Adipose tissue (tissue), 3 donors: ENCODE measurements around the gene S100A3. TPM values are rescaled to one million over a fixed set of nuclear protein-coding genes. Genes with fewer than 3 reads are reported as not detected.

Experiments
- H3K27ac ChIP-seq: one replicate; pipeline ENCODE4 v1.5.1; 2013; ENCODE audit warnings: low read depth, low read length
- WGBS, 3 donors: extraction: QIAGEN DNeasy Blood & Tissue Kit; methylation state at CpG; one replicate each; pipeline ENCODE4 v1.1.7; 2013; 5-methylcytosine and 5-hydroxymethylcytosine counted together
- polyA plus RNA-seq, 3 donors: library from polyadenylated mRNA; stranded (reverse); fragments of 200-250 nt; gene quantifications; one replicate each; pipeline ENCODE4 v1.2.3, GENCODE V29; 2013
- donor health status: healthy with polysubstance abuse.
- donor health status: Bipolar disorder and iron deficiency.
- donor health status: healthy.

S100A3 gene
- polyA plus RNA-seq, 3 donors = 0.37 to 7.2 (median 7.0) TPM

GRCh38 chr1:153540394-153541361 lies 8.4 kb downstream of the S100A3 start, which contains the start of gene S100A5:
Gene S100A5 (minus strand): TSS chr1:153540934. CDS start chr1:153540191, 743 bp downstream.
- WGBS, 3 donors = 75 to 84% (median 77%) methylated on average over 11 of the region's 11 CpGs
- peak within 1 kb of the TSS; percentile 18 for H3K27ac ChIP-seq

GRCh38 chr1:153539395-153540093 lies 9.5 kb downstream of the S100A3 start:
- WGBS, 3 donors = 63 to 94% (median 93%) methylated on average over 4 of the region's 4 CpGs
- no peak overlapping the region for H3K27ac ChIP-seq

DNA sequence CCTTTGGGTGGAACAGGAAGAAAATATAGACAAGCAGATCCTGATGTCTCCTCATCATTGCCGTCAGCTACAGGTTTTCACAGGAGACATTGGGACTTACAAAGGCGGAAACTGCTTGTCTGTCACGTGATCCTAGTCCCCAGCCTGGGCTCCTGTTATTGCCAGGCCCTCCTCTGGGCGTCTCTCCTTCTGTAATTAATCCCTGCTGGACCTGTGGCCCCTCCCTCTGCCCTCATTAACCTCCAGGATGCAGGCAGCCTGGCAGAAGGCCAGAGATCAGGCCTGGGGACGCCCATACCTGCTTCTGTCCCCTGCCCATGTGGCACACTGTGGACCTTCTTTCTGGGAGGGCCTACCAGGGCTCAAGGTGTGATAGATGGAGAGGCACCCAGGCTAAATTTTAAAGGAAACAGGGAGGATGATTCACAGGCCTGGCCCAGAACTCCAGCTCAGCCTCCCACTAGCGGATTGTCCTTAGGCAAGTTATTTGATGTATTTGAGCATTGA lies 10.7 kb downstream of the S100A3 start:
- no peak overlapping the region for H3K27ac ChIP-seq
- WGBS, 3 donors = 63 to 77% (median 70%) methylated on average over 6 of the region's 6 CpGs

GRCh38 chr1:153537376-153537730 lies 11.7 kb downstream of the S100A3 start:
- 95 to 98% (median 98%) methylated on average over 6 of the region's 6 CpGs for WGBS, 3 donors
- H3K27ac ChIP-seq = no peak overlapping the region

- peak overlapping the region; percentile 4 for H3K27ac ChIP-seq
- 71 to 93% (median 73%) methylated on average over 9 of the region's 9 CpGs for WGBS, 3 donors
Measured at GRCh38 chr1:153536671-153537375, 12.2 kb downstream of the S100A3 start.

DNA sequence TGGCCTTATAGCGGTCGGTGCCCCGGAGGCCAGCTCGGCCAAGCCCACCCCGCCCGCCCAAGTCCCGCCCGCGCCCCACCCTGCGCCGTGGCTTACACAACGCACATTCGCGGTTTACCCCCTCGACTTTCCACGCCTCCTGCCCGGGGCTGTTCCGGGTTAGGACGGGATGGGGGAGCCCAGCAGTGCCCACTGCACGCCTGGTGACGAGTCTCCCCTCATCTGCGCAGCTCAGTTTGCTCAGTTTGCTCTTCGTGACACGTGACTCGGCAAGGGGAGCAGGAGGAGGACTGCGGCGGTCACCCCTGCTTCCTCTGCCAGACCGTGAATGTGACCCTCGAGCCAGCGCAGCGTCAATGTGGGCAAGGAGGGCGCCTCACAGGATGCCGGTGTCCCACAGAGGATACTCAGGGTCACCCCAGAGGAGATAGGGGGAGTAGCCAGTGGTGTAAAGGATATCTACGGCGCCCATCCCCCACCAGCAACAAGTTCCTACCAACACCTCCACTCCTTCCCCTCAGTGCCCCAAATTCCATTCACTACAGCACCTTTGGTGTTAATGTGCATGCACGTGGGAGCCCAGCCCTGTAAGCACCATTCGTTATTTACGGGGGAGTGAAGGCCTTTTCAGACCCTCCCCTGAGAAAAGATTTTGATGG lies 12.9 kb downstream of the S100A3 start:
- WGBS, 3 donors = 1 to 4% (median 2%) methylated on average over 33 to 38 of the region's 38 CpGs
- H3K27ac ChIP-seq = peak overlapping the region; percentile 52

- 9 to 28% (median 11%) methylated on average over 10 to 18 of the region's 18 CpGs for WGBS, 3 donors
- peak within 1 kb of the TSS; percentile 52 for H3K27ac ChIP-seq
Measured at GRCh38 chr1:153535242-153536011, 13.6 kb downstream of the S100A3 start, which contains the start of gene S100A6. Gene S100A6 (minus strand): TSS chr1:153535991. CDS start chr1:153535339, 652 bp downstream.

- no peak overlapping the region for H3K27ac ChIP-seq
- WGBS, 3 donors = 68 to 95% (median 75%) methylated on average over 3 of the region's 3 CpGs
Measured at GRCh38 chr1:153534925-153535241, 14.2 kb downstream of the S100A3 start.

GRCh38 chr1:153534226-153534924 lies 14.7 kb downstream of the S100A3 start:
- WGBS, 3 donors = 59 to 82% (median 75%) methylated on average over 7 of the region's 7 CpGs
- peak overlapping the region; percentile 40 for H3K27ac ChIP-seq

GRCh38 chr1:153533689-153534201 lies 15.3 kb downstream of the S100A3 start:
- 42 to 71% (median 45%) methylated on average over 13 of the region's 13 CpGs for WGBS, 3 donors
- peak overlapping the region; percentile 40 for H3K27ac ChIP-seq

GRCh38 chr1:153532769-153533599 lies 16.1 kb downstream of the S100A3 start:
- 23 to 24% (median 23%) methylated on average over 34 of the region's 34 CpGs for WGBS, 3 donors
- peak overlapping the region; percentile 28 for H3K27ac ChIP-seq

GRCh38 chr1:153532181-153532580 lies 16.9 kb downstream of the S100A3 start:
- H3K27ac ChIP-seq = no peak overlapping the region
- 74 to 87% (median 79%) methylated on average over 2 of the region's 2 CpGs for WGBS, 3 donors

GRCh38 chr1:153531638-153532037 lies 17.4 kb downstream of the S100A3 start:
- 89 to 97% (median 91%) methylated on average over 3 of the region's 3 CpGs for WGBS, 3 donors
- H3K27ac ChIP-seq = no peak overlapping the region

DNA sequence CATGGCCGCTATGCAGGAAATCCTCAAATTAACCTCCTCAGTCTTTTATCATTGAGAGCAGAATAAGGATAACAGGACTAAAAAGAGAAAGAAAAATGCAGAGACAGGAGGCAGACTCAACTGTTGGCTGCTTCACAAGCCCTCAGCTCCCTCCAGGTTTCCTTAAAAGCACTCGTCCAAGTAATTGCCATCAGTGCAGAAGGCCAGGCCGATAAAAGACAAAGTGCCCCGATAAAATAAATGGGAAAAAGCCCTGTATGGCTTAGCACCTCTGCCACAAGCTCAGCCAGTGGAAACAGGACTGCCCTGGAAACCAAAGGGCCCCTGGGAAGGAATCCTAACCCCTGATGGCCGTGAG lies 21.4 kb downstream of the S100A3 start:
- WGBS, 3 donors = 83 to 93% (median 86%) methylated on average over 5 of the region's 5 CpGs
- H3K27ac ChIP-seq = no peak overlapping the region

GRCh38 chr1:153527023-153527682 lies 21.9 kb downstream of the S100A3 start:
- 86 to 89% (median 88%) methylated on average over 8 of the region's 8 CpGs for WGBS, 3 donors
- no peak overlapping the region for H3K27ac ChIP-seq
